Stimulated activated CD8-positive, alpha-beta memory T cell treated with anti-CD3 and anti-CD28 coated beads, Interleukin-12 subunit alpha, Interleukin-12 subunit beta, amount 100 ng/mL, for 24 hours (primary cell): ENCODE results near the gene FOXP4.

Experiments used
- DNase-seq: peaks from one replicate; pipeline ENCODE4 v3.0.0-alpha.2; 2020; ENCODE audit errors: extremely low read depth

FOXP4 gene

GRCh38 chr6:41625442-41625841 is 79.3 kb downstream of the FOXP4 start:
- no peak for DNase-seq

GRCh38 chr6:41626022-41626421 is 79.8 kb downstream of the FOXP4 start:
- no peak for DNase-seq

GRCh38 chr6:41626917-41627316 is 80.7 kb downstream of the FOXP4 start:
- DNase-seq, result no peak

- no peak for DNase-seq
Observed at GRCh38 chr6:41629128-41629527, 82.9 kb downstream of the FOXP4 start.

GRCh38 chr6:41630069-41630468 is 83.9 kb downstream of the FOXP4 start:
- DNase-seq, result no peak

DNA sequence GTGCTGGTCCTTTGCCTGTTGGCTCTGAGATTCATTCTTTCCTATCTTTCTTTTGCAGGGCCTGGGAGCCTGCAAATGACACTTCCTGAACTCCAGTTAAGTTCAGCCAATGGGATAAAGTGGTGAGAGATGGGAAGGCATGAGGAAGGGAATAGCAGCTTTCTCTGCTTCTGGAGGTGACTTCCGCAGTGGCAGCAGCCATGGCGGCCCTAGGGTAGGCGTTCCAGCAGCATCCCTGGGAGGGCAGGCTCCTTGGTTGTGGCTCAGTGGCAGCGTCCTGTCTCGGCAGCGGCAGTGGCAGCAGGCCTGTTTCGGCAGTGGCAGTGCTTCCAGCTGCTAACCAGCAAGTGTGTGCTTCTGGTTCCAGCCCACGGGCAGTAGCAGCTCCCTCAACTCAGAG is 84.8 kb downstream of the FOXP4 start:
- no peak for DNase-seq

DNA sequence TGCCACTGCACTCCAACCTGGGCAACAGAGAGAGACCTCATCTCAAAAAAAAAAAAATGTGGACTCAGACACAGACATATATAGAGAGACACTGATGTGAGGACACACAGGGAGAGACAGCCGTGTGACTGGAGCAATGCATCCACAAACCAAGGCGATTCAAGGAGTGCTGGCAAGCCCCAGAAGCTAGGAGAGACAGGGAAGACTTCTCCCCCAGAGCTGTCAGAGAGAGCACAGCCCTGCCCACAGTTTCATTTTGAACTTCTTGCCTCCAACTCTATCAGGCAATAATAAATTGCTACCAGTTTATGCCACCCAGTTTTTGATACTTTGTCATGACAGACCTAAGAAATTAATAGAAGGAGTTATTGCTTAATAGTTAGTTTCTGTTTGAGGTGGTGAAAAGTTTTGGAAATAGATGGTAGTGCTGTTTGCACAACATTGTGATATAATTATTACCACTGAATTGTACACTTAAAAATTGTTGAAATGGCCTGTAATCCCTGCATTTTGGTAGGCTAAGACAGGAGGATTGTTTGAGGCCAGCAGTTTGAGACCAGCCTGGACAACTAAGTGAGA is 87.0 kb downstream of the FOXP4 start:
- no peak for DNase-seq

DNA sequence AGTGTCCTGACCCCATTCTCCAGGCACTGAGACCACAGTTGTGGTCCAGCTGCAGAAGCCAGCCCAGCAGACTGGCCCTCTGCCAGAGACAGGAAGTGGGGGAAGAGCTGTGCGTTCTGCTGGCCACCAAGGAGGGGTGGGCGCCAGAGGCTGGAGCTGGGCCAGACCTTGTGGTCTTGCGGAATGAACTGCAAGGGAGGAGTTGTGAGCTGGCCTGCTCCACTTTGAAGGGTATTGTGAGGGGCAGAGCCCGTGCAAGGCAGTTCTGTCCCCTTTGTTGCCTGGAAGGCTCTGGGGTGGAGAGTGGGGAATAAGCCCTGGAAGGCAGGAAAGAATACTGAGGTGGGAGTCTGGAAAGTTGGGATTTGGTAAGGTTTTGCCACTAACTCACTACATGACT is 88.5 kb downstream of the FOXP4 start:
- no peak for DNase-seq

DNA sequence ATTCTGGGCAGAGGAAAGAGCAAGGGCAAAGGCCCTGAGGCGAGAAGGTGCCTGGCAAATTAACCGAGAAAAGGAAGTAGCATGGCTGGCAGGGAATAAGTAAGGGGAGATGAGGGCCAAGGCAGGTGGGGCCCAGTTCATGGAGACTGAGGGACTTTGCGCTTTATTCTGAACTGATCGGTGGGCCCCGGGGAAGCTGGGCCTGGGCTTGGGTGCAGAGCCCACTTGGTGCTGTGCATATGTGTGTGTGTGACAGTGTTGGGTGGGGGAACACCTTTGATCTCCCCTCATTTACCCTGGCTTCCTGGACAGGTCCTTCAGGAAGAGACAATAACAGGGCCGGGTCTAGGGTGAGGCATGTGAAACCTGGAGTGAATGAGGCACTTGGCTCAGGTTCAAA is 89.2 kb downstream of the FOXP4 start:
- no peak for DNase-seq

DNA sequence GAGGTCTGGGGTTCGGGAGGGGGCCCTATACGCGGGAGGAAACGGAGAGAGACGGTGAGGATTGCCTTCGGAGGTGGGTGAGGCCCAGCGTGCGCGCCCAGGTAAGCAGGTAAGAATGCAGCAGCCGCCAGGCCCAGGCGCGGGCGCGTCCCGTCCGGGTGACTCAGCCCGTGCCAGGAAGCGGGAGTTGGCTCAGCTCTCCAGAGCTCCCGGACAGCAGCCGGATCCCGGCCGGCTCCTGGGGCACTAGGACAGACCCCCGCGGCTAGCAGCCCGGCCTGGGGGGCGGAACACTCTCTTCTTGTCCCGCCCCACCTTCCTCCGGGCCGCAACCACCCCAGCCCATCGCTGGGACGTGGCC is 90.6 kb downstream of the FOXP4 start:
- no peak for DNase-seq

- DNase-seq, result no peak
Observed at GRCh38 chr6:41637194-41638001, 91.2 kb downstream of the FOXP4 start.

DNA sequence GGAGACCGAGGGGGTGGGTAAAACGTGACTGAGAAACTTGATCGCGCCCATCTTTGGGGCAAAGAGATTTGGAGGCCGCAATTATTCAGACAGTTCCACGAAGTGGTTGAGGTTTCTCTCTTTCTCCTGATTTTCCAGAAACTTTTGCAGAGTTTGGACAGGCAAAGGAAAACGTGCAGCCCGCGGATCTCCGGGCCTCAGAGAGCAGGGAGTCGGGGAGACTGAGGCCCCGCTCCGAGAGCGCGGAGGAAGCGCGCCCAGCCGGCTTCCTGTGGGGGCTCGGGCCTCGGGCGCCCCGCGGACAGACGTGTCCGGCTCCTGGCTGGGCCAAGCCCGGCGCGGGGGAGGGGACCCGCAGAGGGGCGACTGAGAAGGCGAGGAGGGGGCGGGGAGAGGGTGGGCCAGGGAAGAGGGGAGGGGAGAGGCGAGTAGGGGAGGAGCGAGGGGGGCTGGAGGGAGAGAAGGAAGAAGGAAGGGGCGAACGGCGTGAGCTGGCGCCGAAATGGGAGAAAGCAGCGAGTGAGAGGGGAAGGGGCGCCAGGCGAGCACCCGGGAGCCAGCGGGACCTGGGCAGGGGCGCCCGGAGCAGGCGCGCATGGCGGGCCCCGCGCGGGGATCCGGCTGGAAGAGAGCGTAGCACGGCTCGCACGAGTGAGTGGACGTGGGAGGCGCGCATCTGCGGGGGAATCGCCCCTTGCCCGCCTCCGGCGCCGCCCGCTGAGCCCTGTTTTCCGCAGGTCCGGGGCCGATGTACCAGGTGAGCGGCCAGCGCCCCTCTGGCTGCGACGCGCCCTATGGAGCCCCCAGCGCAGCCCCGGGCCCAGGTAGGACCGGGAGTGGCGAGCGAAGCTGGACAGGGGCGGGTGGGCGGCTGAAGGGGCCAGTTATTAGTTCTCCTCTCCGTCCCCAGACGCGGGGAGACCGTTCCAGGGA is 92.1 kb downstream of the FOXP4 start, which contains the start of gene MDFI:
MDFI (plus strand) TSS at position 467 of the 933 bp plus-strand sequence; CDS start at position 749, 282 bp downstream.
- DNase-seq, result no peak

DNA sequence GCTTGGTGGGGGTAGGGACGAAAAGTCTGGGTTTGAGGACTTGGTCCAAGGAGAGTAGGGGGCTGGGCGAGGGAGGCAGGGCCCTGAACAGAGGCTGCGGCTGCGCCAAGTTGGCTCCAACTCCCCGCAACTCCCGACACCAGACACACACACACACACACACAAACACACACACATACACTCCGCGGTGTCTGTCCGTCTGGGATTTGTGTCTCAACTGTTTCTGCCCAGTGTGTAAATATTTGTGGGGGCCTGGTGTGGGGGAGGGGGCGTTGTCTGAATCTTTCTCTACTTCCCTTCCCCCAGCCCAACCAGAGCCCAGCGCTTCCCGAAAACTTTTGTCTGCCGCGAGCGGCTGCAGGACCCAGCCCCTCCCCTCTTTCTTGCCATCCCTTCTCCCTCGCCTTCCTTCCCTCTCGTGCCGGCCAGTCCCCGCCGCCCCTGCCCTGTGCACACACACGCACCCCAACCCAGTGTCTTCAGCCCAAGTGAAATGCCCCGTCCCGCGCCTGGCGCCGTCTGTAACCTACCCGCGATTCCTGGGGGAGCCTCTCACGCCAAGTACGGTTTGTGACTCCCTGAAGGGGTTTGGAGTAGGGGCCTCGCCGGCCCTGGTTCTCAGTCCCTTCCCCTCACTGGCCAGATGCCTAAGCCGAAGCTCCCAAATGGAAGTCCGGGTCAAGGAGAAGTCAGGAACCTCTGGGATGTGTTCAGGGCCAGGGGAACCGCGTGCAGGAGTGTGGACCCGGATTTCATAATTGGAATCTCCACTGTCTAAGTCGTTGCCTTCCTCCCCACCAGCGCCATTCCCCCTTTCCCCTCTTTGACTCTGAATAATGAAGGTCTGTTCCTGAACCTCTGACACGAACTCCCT is 93.0 kb downstream of the FOXP4 start:
- DNase-seq, result no peak

DNA sequence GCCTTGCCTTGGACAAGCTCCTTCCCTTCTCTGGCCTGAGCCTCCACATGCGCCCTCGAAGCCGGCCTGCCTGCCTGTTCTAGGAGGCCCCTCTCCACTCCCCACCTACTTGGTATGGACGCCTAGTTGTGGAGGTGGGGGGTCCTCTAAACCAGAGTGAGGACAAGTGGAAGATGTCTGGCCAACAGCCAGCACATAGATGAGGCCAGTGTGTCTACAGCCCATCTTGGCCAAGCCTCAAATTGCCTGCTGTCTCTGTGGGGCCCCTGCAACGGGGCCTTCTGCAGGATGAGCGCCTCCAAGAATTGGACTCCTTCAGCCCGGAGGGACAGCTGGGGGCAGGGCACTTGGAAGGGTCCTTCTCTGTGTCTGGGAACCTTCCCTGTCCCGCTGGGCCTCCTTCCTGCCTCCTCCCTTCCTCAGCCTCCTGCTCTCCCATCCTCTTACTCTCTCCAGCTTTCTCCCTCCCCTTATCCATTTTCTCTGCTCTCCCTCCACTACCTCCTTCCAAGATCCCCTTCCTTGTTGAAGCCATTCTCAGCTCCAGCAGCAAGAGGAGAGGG is 93.7 kb downstream of the FOXP4 start:
- DNase-seq, result no peak

GRCh38 chr6:41640426-41640825 is 94.2 kb downstream of the FOXP4 start:
- DNase-seq, result no peak

GRCh38 chr6:41641352-41641925 is 95.3 kb downstream of the FOXP4 start:
- no peak for DNase-seq

GRCh38 chr6:41642090-41642959 is 96.1 kb downstream of the FOXP4 start:
- no peak for DNase-seq

DNA sequence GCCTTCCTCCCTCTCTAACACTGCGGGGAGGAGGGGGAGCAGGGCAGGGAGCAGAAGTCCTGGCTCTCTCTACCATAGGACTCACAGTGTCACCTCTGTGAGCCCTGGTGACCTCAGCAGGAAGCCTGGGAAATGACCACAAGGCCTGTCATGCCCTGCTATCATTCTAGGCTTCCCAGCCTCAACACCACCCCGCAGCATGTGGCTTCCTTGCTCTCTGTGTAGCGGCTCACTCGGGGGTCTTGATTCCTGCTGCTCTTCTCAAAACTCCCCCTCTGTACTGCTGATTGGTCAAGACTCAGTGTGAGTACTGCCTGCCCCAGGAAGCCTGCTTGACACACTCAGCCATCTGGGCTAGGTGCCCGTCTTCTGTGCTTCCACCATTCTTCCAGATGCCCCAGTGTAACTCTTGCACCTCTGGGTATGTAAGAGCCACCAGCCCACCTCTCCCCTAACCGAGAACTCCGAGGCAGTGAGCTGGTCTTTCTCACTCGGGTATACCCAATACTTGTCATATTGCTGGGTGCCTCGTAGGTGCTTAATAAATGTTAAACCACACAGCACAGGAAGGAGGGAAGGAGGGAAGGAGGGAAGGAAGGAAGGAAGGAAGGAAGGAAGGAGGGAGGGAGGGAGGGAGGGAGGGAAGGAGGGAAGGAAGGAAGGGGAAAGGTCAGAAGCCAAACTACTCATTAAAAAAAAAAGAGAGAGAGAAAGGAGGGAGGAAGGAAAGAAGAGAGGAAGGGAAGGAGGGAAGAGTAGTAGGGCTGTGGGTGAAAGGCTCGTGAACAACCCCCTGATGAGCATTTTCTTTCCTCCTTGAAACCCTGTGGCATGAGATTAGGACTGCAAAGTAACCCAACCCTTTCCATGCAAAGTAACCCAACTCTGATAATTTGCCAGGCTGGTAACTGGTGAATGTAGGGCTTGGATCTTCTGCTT is 97.0 kb downstream of the FOXP4 start:
- DNase-seq, result no peak

DNA sequence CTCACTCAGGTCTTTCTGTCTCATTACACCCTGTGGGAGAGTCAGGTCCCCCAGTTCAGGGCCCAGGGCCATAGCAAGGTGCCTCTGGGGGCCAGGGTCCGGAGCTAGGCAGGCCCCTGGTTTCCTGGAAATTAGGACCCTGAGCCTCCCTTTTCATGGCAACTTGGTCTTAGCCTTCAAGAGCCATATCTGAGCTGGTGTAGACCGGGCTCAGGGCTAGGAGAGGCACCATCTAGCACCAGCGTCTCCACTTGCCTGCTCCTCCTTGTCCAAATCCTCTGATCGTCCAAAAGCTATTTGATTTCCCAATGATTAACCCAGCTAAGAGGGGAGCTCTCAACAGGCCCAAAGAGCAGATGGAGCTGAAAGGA is 97.7 kb downstream of the FOXP4 start:
- no peak for DNase-seq
